K562 (cell line): Measurements from ENCODE around the gene ABCA7. TPM values are rescaled to one million over a fixed set of nuclear protein-coding genes. Genes with fewer than 3 reads are reported as not detected.

Experiments
- BCOR ChIP-seq: fragments of 450-650 bp; IDR thresholded peaks from 2 replicates; pipeline ENCODE4 v1.6.1; 2016
- BDP1 ChIP-seq: IDR thresholded peaks from 3 replicates; pipeline ENCODE4 v1.6.1; 2011; ENCODE audit not compliant: insufficient read length, insufficient read depth
- CC2D1A ChIP-seq: fragments of 450-650 bp; IDR thresholded peaks from 2 replicates; pipeline ENCODE4 v1.6.1; 2017; ENCODE audit warnings: mild to moderate bottlenecking
- DNMT1 ChIP-seq: fragments of 450-650 bp; IDR thresholded peaks from 2 replicates; pipeline ENCODE4 v1.6.1; 2016; ENCODE audit warnings: antibody characterized with exemption, mild to moderate bottlenecking
- ETV6 ChIP-seq, 3 experiments: fragments of 150-350 bp in 1 of 3; sonication (generic) in 1 of 3; formaldehyde crosslinking in 1 of 3; IDR thresholded peaks; 2 replicates each; pipeline versions ENCODE4 v1.6.1 to v1.8.0; 2014 to 2022; ENCODE audit warnings: borderline replicate concordance in 2 of 3, low read depth in 2 of 3, antibody characterized with exemption in 1 of 3, low read length in 1 of 3, mild to moderate bottlenecking in 1 of 3, missing genetic modification reagents in 1 of 3
- FOXP1 ChIP-seq: sonication (generic); formaldehyde crosslinking; IDR thresholded peaks from 2 replicates; pipeline ENCODE4 v1.8.0; 2022; ENCODE audit warnings: mild to moderate bottlenecking, missing genetic modification reagents
- GATA2 ChIP-seq: sonication (generic); formaldehyde crosslinking; IDR thresholded peaks from 2 replicates; pipeline ENCODE4 v1.4.0; 2020; ENCODE audit warnings: mild to moderate bottlenecking, missing genetic modification reagents
- HNRNPL ChIP-seq: fragments of 200-400 bp; formaldehyde crosslinking; IDR thresholded peaks from 2 replicates; pipeline ENCODE4 v1.6.1; 2017; ENCODE audit warnings: low read depth, mild to moderate bottlenecking, low read length
- PHB ChIP-seq: fragments of 250-450 bp; sonication (Bioruptor Pico); IDR thresholded peaks from 2 replicates; pipeline ENCODE4 v1.5.0; 2021
- RB1 ChIP-seq: fragments of 450-650 bp; IDR thresholded peaks from 2 replicates; pipeline ENCODE4 v1.6.1; 2017; ENCODE audit warnings: low read depth, mild to moderate bottlenecking
- SRSF7 ChIP-seq: fragments of 200-400 bp; formaldehyde crosslinking; optimal IDR thresholded peaks from 2 replicates; pipeline ENCODE3; 2017; ENCODE audit warnings: mild to moderate bottlenecking, low read depth, low read length
- TOE1 ChIP-seq, 2 experiments: fragments of 450-650 bp in 1 of 2; sonication (generic) in 1 of 2; formaldehyde crosslinking in 1 of 2; IDR thresholded peaks; 2 replicates each; pipeline versions ENCODE4 v1.7.1 to v1.8.0; 2016 to 2022; ENCODE audit warnings: borderline replicate concordance in 2 of 2, mild to moderate bottlenecking in 2 of 2, antibody characterized with exemption in 1 of 2, inconsistent platforms in 1 of 2, low read depth in 1 of 2, missing genetic modification reagents in 1 of 2, moderate library complexity in 1 of 2
- ZNF143 ChIP-seq: sonication (generic); formaldehyde crosslinking; IDR thresholded peaks from 2 replicates; pipeline ENCODE4 v1.9.0; 2022; ENCODE audit warnings: mild to moderate bottlenecking, missing genetic modification reagents
- ZNF224 ChIP-seq: sonication (generic); formaldehyde crosslinking; IDR thresholded peaks from 2 replicates; pipeline ENCODE4 v1.8.0; 2022; ENCODE audit warnings: mild to moderate bottlenecking, missing genetic modification reagents
- polyA plus RNA-seq, 8 experiments: library from polyadenylated mRNA; depleted of rRNA in 4 of 8; stranded (reverse) in 5 of 8; unstranded in 3 of 8; fragments of >200 nt; fragmentation: Nextera tagmentation in 2 of 8; fragmentation: Illumina TruSeq in 1 of 8; extraction: Ambion mirVana in 2 of 8; extraction: Trizol in 1 of 8; gene quantifications; 2 replicates each; pipeline versions ENCODE4 v1.2.1 to v1.2.3, GENCODE V29; 2011 to 2014; ENCODE audit warnings: inconsistent platforms in 1 of 8, missing spikeins in 1 of 8
- total RNA-seq, 7 experiments: library from RNA; depleted of rRNA in 6 of 7; stranded (reverse); fragments of >200 nt in 6 of 7; fragmentation: Illumina TruSeq in 2 of 7; extraction: Trizol in 2 of 7; gene quantifications; 2 replicates each; pipeline versions ENCODE4 v1.2.1 to v1.2.3, GENCODE V29; 2011 to 2021; ENCODE audit warnings: low replicate concordance in 1 of 7
- TF ChIP-seq, protein P1 (sequence below): fragments of 150-350 bp; IDR thresholded peaks from 2 replicates; pipeline ENCODE4 v1.6.1; 2014; ENCODE audit warnings: low read depth, mild to moderate bottlenecking, low read length, borderline replicate concordance
- TF ChIP-seq, protein P2 (sequence below): sonication (generic); formaldehyde crosslinking; IDR thresholded peaks from 2 replicates; pipeline ENCODE4 v1.8.1; 2022; ENCODE audit warnings: missing genetic modification reagents
- TF ChIP-seq, protein P3 (sequence below): fragments of 250-450 bp; sonication (Bioruptor Pico); IDR thresholded peaks from 2 replicates; pipeline ENCODE4 v1.5.0; 2021; ENCODE audit warnings: mild to moderate bottlenecking, borderline replicate concordance
- TF ChIP-seq, protein P4 (sequence below): fragments of 250-450 bp; sonication (Bioruptor Pico); IDR thresholded peaks from 2 replicates; pipeline ENCODE4 v1.5.1; 2021; ENCODE audit warnings: mild to moderate bottlenecking

ABCA7 gene
- total and polyA plus RNA-seq, 9 of the 15 experiments (the other 6 are each of a cell fraction or from before 2014, with no cell fraction given) = 2.3 to 96.1 (median 31.2) TPM

DNA sequence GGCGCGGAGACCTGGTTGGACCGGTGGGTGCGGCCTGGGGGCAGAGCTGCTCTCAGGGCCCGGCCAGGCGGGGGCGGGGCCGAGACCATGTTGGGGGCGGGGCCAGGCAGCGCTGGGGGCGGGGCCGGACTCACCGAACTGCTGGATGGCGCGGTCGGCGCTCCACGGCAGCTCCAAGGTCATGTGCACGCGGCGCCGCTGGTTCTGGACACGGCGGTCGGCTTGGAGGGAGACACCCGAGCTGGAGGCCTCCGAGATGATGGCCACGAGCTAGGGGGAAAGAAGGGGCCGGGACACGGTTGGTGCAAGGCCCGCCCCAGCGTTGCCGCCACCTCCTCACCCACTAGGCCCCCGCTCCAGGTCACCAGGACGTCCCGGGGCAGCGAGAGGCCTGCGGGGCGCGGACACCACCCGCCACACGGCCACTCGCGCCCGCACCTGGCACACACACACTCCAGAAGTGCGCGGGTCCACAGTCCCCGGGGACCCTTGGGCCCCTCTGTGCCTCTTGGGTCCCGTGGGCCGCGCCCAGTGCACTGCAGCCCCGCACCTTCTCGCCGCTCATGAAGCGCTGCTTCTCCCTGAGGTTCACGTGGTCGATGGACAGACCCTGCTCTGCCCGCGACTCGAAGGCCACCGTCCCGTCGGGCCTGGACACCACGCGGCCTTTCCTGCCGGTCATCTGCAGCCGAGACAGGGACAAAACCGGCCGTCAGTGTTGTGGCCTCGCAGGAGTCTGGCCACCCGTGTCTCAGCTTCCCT lies 72.5 kb downstream of the ABCA7 start (continued):
- TF ChIP-seq, protein P1, sequence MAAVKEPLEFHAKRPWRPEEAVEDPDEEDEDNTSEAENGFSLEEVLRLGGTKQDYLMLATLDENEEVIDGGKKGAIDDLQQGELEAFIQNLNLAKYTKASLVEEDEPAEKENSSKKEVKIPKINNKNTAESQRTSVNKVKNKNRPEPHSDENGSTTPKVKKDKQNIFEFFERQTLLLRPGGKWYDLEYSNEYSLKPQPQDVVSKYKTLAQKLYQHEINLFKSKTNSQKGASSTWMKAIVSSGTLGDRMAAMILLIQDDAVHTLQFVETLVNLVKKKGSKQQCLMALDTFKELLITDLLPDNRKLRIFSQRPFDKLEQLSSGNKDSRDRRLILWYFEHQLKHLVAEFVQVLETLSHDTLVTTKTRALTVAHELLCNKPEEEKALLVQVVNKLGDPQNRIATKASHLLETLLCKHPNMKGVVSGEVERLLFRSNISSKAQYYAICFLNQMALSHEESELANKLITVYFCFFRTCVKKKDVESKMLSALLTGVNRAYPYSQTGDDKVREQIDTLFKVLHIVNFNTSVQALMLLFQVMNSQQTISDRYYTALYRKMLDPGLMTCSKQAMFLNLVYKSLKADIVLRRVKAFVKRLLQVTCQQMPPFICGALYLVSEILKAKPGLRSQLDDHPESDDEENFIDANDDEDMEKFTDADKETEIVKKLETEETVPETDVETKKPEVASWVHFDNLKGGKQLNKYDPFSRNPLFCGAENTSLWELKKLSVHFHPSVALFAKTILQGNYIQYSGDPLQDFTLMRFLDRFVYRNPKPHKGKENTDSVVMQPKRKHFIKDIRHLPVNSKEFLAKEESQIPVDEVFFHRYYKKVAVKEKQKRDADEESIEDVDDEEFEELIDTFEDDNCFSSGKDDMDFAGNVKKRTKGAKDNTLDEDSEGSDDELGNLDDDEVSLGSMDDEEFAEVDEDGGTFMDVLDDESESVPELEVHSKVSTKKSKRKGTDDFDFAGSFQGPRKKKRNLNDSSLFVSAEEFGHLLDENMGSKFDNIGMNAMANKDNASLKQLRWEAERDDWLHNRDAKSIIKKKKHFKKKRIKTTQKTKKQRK = no peak
- TF ChIP-seq ZNF224 (CRISPR knock-in tag) (no peak), BDP1 (no peak), ETV6 (IDR thresholded peaks at IDR 0.05; ENCODE audit: borderline replicate concordance in 1 of 2, low read depth in 2 of 2, low read length in 1 of 2) (no peak), ETV6 (CRISPR knock-in tag; IDR thresholded peaks at IDR 0.05; ENCODE audit: borderline replicate concordance) (no peak), DNMT1 (no peak), ZNF143 (CRISPR knock-in tag) (no peak; the same call in 1 of the 2 replicates), GATA2 (no peak), PHB (CRISPR knock-in tag) (no peak), FOXP1 (CRISPR knock-in tag) (no peak), TOE1 (IDR thresholded peaks at IDR 0.05; ENCODE audit: borderline replicate concordance) (no peak), TOE1 (CRISPR knock-in tag; IDR thresholded peaks at IDR 0.05; ENCODE audit: borderline replicate concordance, low read depth) (no peak), HNRNPL (0 out of 2 replicates have a peak, but pooled peaks have one; percentile 72), CC2D1A (no peak), BCOR (no peak), SRSF7 (no peak), RB1 (peak; percentile 46; the same call in 1 of the 2 replicates)
- TF ChIP-seq, protein P2, sequence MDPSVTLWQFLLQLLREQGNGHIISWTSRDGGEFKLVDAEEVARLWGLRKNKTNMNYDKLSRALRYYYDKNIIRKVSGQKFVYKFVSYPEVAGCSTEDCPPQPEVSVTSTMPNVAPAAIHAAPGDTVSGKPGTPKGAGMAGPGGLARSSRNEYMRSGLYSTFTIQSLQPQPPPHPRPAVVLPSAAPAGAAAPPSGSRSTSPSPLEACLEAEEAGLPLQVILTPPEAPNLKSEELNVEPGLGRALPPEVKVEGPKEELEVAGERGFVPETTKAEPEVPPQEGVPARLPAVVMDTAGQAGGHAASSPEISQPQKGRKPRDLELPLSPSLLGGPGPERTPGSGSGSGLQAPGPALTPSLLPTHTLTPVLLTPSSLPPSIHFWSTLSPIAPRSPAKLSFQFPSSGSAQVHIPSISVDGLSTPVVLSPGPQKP (CRISPR knock-in tag) = no peak
- TF ChIP-seq, protein P3, sequence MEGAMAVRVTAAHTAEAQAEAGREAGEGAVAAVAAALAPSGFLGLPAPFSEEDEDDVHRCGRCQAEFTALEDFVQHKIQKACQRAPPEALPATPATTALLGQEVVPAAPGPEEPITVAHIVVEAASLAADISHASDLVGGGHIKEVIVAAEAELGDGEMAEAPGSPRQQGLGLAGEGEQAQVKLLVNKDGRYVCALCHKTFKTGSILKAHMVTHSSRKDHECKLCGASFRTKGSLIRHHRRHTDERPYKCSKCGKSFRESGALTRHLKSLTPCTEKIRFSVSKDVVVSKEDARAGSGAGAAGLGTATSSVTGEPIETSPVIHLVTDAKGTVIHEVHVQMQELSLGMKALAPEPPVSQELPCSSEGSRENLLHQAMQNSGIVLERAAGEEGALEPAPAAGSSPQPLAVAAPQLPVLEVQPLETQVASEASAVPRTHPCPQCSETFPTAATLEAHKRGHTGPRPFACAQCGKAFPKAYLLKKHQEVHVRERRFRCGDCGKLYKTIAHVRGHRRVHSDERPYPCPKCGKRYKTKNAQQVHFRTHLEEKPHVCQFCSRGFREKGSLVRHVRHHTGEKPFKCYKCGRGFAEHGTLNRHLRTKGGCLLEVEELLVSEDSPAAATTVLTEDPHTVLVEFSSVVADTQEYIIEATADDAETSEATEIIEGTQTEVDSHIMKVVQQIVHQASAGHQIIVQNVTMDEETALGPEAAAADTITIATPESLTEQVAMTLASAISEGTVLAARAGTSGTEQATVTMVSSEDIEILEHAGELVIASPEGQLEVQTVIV (CRISPR knock-in tag) = no peak
- TF ChIP-seq, protein P4, sequence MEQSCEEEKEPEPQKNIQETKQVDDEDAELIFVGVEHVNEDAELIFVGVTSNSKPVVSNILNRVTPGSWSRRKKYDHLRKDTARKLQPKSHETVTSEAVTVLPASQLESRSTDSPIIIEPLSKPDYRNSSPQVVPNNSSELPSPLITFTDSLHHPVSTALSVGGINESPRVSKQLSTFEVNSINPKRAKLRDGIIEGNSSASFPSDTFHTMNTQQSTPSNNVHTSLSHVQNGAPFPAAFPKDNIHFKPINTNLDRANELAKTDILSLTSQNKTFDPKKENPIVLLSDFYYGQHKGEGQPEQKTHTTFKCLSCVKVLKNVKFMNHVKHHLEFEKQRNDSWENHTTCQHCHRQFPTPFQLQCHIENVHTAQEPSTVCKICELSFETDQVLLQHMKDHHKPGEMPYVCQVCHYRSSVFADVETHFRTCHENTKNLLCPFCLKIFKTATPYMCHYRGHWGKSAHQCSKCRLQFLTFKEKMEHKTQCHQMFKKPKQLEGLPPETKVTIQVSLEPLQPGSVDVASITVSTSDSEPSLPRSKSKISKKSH (CRISPR knock-in tag) = no peak
